ENCODE measurements around the gene TMEM72. TPM values are rescaled to one million over a fixed set of nuclear protein-coding genes. Genes with fewer than 3 reads are reported as not detected.
A peak's percentile ranks its signal among the peaks of the same experiment; 100 is the strongest.

TMEM72 gene
- total and polyA plus RNA-seq, 2 donors = not detected

DNA sequence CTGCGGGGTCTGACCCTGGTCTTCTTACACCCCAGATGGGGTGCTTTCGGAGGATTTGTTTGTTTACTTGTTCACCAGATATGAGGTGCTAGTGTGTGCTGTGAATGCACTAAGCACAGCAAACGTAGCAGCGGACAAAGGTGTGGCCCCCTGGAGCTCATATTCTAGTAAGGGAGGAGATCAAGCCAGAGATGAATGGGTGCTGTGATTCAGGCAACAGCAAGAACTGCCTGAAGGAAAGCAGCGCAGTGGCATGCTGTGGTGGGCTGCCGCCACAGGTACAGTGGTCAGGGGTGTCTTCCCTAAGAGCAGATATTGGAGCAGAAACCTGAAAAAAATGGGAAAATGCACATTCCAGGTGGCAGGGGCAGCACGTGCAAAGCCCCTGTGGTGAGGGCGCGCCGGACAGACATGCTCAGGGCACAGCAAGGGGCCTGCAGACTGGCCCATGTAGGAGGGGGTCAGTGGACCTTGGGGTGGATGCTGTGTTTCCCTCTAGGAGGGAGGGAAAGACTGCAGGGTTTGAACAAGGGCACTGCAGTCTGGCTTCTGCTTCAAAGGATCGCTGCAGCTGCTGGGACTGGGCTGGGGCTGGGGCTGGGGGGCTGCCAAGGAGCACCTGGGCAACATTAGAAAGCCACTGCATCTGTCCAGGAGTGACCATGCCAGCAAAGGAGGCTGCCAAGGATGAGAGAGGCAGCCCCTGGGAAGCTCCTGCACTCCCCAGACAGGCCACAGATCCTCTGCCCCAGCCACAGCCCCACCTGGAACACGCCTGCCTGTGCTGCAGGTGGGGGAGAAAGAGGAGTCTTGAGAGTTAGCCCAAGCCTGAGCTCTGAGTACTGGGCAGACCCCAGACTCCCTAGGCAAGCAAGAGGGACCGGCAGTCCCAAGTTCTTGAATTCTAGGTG is 68.4 kb downstream of the TMEM72 start:
- WGBS = 88% methylated on average over 13 of the region's 13 CpGs
- H3K4me3 ChIP-seq (ENCODE audit: low read depth, low read length) = no peak overlapping the region
- H3K4me1 ChIP-seq (ENCODE audit: insufficient read depth) = no peaks in the 10 kb centered on the region
- H3K27ac ChIP-seq (ENCODE audit: low read depth) = peak overlapping the region; percentile 30
- H3K36me3 ChIP-seq (ENCODE audit: insufficient read depth) = no peaks in the 10 kb centered on the region
- DNase-seq (ENCODE audit: extremely low spot score) = no peak

DNA sequence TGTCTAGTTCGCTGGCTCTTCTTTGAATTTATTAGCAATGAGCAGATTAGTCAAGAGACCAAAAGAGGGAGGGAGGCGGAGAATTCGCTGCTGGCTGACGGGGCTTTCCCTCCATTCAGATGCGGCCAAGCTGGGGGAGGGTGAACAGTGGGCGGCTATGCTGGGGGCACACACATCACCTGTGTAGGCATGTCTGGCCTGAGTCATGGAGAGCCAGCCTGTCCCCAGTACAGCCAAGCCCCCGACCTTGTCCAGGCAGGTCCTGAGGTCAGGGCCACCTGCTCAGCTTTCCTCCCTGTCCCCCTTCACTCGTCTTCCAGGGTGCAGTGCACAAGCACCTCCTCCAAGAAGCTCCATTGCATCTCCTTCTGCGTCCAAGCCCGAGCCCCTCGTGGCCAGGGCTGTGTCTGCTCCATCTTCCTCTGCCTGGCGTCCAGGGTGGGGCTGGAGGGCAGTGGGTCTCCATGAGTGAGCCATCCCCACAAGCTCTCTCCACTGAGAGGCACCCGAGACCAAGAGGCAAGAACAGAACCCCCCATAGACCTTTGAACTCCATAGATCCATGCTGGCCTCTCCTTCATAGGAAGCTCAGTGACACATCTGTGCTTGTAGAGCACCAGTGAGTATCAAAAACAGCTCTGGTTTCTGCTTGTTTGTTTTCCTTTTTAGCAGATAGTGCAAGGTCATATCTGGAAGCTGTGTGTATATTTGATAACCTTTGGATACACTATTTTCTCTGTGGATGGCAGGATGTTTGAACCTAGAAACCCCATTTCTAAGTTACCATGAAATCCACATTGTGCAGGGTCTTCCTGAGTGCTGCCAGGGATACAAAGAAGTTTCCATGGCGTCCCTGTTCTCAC is 69.4 kb downstream of the TMEM72 start:
- no peaks in the 10 kb centered on the region for H3K36me3 ChIP-seq (ENCODE audit: insufficient read depth)
- no peak for DNase-seq (ENCODE audit: extremely low spot score)
- peak overlapping the region; percentile 40 for H3K27ac ChIP-seq (ENCODE audit: low read depth)
- H3K4me1 ChIP-seq (ENCODE audit: insufficient read depth) = no peaks in the 10 kb centered on the region
- WGBS = 83% methylated on average over 14 of the region's 14 CpGs
- H3K4me3 ChIP-seq (ENCODE audit: low read depth, low read length) = no peak overlapping the region

DNA sequence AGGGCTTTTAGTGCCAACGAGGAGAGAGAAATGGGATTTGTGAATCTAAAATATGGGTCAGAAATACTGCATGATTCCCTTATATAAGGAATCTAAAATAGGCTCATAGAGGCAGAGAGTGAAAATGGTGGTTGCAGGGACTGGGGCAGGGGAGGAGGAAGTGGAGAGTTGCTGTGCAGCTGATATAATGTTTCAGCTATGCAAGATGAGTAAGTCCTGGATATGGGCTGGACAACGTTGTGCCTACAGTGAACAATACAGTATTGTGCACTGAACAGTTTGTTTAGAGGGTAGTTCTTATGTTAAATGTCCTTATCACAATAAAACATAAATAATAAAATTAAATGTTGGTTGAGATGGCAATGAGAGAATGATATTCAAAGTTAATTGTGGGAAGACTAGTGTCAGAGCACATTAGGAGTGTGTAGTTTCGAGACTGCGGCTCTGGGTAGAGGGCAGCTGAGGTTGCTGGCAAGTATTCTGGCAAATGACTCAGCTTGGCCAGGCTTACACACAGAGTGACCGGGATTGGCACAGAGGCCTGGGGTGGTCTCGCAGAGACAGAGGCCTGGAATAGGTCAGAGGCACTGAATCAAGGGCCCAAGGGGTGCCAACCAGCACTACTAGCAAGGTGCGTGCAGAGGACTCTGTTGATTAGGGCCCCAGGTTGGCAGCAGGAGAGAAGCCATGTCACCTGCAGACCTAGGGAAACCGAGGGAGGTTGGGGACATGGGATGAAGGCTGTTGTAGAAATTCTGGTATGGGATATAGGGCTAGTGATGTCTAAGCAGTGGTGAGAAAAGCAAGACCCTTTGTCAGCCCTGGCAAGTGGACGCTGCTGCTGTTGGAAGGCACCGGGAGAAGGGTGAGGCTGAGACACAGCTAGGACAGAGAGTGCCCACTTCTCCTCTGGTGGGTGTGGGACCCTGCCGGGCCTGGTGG is 70.3 kb downstream of the TMEM72 start:
- Histone ChIP-seq H3K27ac (ENCODE audit: low read depth) (peak overlapping the region; percentile 30), H3K4me1 (ENCODE audit: insufficient read depth) (no peaks in the 10 kb centered on the region), H3K4me3 (ENCODE audit: low read depth, low read length) (no peak overlapping the region), H3K36me3 (ENCODE audit: insufficient read depth) (no peaks in the 10 kb centered on the region)
- 54% methylated on average over 11 of the region's 11 CpGs for WGBS
- DNase-seq (ENCODE audit: extremely low spot score) = no peak

DNA sequence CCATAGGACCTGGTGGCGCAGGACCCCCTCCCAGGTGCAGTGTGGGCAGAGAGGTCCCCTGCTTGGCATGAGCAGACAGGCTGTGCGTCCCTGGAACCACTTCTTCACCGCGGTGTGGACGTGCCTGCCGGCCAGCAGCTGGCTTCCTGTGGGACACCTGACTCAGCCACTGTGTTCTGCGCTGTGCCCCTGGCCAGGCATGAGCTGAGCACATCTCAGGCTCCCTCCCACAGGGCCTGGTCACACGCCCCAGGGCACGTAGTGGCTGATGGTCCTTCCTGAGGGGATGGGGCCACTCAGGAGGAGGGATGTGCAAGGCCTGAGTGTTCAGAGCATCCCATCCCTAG is 71.0 kb downstream of the TMEM72 start:
- no peaks in the 10 kb centered on the region for H3K36me3 ChIP-seq (ENCODE audit: insufficient read depth)
- H3K27ac ChIP-seq (ENCODE audit: low read depth) = no peak overlapping the region
- no peak for DNase-seq (ENCODE audit: extremely low spot score)
- WGBS = 85% methylated on average over 9 of the region's 9 CpGs
- no peak overlapping the region for H3K4me3 ChIP-seq (ENCODE audit: low read depth, low read length)
- no peaks in the 10 kb centered on the region for H3K4me1 ChIP-seq (ENCODE audit: insufficient read depth)

DNA sequence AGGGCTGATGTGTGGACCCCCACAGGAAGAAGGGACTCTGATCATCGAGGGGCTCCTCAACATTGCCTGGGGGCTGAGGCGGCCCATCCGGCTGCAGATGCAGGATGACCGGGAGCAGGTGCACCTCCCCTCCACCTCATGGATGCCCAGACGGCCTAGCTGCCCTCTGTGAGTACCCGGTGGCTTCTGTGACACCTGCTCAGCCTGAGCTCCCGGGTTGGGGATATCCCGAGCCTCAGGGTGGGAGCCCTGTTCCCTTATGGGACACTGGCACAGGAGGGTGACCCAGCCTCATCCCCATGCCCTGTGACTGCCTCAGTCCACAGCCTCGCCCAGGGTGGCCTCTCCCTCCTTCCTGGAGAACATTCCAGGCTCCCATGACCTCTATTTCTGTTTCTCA is 71.4 kb downstream of the TMEM72 start:
- H3K4me3 ChIP-seq (ENCODE audit: low read depth, low read length) = no peak overlapping the region
- 89% methylated on average over 9 of the region's 9 CpGs for WGBS
- H3K27ac ChIP-seq (ENCODE audit: low read depth) = no peak overlapping the region
- no peak for DNase-seq (ENCODE audit: extremely low spot score)
- H3K4me1 ChIP-seq (ENCODE audit: insufficient read depth) = no peaks in the 10 kb centered on the region
- H3K36me3 ChIP-seq (ENCODE audit: insufficient read depth) = no peaks in the 10 kb centered on the region

DNA sequence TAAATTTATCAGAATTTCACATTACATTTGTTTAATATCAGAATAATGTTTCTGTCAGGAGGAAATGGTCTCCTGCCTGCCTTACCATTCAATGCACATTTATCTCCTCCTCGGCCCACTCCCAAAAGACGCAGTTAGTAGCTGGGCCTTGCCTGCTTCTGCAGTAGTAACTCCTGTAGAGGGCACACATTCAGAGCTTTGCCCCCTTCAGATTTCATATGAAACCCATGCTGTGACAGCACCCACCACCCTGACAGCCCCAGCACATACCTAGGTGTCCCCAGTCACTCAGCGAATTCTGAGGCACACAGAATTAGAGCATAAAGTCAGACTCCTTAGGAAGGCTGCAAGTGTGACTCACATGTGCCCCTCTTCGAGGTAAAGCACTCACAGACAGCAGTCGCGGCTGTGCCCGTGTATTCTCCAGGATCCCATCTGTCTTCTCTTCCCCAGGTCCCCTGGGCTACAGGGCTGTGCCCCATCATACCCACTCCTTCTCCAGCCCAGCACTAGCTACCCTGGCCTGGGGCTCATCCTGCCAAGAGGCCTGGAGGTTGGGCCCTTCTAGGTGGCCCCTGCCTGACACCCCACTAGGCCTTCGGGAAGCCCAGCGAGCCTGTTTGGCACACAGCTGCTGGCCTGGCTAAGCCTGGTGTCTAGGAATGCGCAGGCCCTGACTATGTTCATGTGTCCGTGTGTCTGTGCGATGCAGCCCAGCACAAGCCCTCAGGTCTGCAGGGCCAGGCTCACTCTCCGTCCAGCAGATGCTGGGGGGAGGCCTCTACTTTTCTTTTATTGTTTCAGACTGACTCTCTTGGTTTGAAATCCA is 72.1 kb downstream of the TMEM72 start:
- Histone ChIP-seq H3K36me3 (ENCODE audit: insufficient read depth) (no peaks in the 10 kb centered on the region), H3K27ac (ENCODE audit: low read depth) (no peak overlapping the region), H3K4me1 (ENCODE audit: insufficient read depth) (no peaks in the 10 kb centered on the region), H3K4me3 (ENCODE audit: low read depth, low read length) (no peak overlapping the region)
- no peak for DNase-seq (ENCODE audit: extremely low spot score)
- 91% methylated on average over 13 of the region's 13 CpGs for WGBS

DNA sequence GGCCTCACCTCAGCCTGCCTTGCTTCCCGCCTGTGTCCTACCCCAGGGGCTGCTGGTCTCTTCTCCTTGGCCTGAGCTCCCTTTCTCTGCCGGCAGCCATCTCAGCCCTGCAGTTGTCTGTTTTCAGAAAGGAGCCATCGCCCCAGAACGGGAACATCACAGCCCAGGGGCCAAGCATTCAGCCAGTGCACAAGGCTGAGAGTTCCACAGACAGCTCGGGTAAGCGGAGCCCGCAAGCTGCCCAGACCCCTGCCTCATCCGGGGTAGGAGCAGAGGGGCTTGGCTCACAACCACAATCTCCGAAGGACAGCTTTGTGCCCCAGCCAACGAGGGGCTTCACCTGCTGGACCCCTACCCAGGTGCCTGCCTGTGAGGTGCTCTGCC is 72.8 kb downstream of the TMEM72 start:
- H3K4me1 ChIP-seq (ENCODE audit: insufficient read depth) = no peaks in the 10 kb centered on the region
- H3K4me3 ChIP-seq (ENCODE audit: low read depth, low read length) = no peak overlapping the region
- WGBS = 88% methylated on average over 10 of the region's 10 CpGs
- no peak for DNase-seq (ENCODE audit: extremely low spot score)
- H3K27ac ChIP-seq (ENCODE audit: low read depth) = no peak overlapping the region
- no peaks in the 10 kb centered on the region for H3K36me3 ChIP-seq (ENCODE audit: insufficient read depth)

DNA sequence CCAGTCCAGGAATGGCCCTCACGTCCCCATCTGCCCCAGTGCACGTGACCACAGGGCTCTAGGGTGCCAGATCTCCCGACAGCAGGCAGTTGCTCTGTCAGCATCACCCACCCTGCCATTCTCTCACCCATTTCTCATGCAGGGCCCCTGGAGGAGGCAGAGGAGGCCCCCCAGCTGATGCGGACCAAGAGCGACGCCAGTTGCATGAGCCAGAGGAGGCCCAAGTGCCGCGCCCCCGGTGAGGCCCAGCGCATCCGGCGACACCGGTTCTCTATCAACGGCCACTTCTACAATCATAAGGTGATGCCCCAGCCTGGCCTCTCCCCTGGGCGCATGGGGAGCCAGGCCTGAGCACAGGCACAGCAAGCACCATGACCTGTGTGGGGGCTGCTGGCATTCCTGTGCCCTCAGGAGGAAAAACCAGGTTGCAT is 73.5 kb downstream of the TMEM72 start:
- Histone ChIP-seq H3K36me3 (ENCODE audit: insufficient read depth) (no peaks in the 10 kb centered on the region), H3K4me1 (ENCODE audit: insufficient read depth) (no peaks in the 10 kb centered on the region), H3K4me3 (ENCODE audit: low read depth, low read length) (no peak overlapping the region), H3K27ac (ENCODE audit: low read depth) (no peak overlapping the region)
- WGBS = 97% methylated on average over 15 of the region's 15 CpGs
- DNase-seq (ENCODE audit: extremely low spot score) = no peak

DNA sequence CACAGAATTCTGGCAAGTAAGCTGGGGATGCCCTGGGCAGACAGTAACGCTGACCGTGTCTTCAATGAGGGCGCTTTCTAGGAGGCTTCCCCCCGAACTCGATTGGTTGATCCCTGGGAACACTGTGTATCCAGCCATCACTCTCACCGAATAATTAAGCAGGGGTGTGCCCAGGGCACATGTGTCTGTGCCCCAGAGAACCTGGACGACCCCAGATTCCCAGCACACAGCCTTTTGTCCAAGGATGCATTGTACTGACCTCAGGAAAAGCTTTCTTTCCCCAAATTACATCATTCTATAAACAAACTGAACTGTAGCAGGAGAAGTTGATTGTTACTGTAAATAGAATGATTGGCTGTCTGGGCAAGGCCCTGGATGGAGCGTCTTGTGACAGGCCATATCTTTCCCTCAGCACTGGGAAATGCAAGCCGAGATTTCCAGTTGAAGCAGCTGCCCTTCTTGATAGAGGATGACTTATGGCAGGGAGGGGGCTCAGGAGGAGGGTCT is 74.1 kb downstream of the TMEM72 start:
- no peak for DNase-seq (ENCODE audit: extremely low spot score)
- Histone ChIP-seq H3K36me3 (ENCODE audit: insufficient read depth) (no peaks in the 10 kb centered on the region), H3K27ac (ENCODE audit: low read depth) (no peak overlapping the region), H3K4me1 (ENCODE audit: insufficient read depth) (no peaks in the 10 kb centered on the region), H3K4me3 (ENCODE audit: low read depth, low read length) (no peak overlapping the region)
- 70% methylated on average over 9 of the region's 9 CpGs for WGBS

DNA sequence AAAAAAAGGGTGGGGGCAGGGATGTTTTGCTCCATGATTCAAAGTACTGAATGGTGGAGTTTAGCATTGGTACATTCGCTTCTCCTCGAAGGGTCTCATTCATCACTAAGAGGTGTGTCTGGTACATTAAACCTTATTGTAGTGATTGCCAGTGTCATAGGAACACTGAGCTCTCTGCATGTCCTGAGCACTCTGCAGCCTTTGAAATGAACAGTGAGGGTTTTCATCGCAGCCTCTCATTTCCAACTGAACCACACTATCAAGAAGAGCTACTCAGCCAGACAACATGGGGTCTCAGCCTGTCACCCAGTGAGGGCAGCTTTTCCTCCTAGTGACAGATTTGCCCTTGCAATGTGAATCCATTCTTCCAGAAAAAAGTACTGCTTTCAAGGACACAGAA is 75.0 kb downstream of the TMEM72 start:
- WGBS = 89% methylated on average over 3 of the region's 3 CpGs
- DNase-seq (ENCODE audit: extremely low spot score) = no peak
- no peaks in the 10 kb centered on the region for H3K36me3 ChIP-seq (ENCODE audit: insufficient read depth)
- no peak overlapping the region for H3K27ac ChIP-seq (ENCODE audit: low read depth)
- no peaks in the 10 kb centered on the region for H3K4me1 ChIP-seq (ENCODE audit: insufficient read depth)
- H3K4me3 ChIP-seq (ENCODE audit: low read depth, low read length) = no peak overlapping the region
